Stimulated activated naive CD8-positive, alpha-beta T cell treated with anti-CD3 and anti-CD28 coated beads, Interleukin-15, Interleukin-2, amounts not matched to agents 100 U/mL and 50 U/mL, for 24 hours (primary cell): Measurements from ENCODE around the gene KLHL29.
"Not testable (repeated sequence)": the region's sequence is repeated elsewhere in the genome, so short reads cannot be mapped to it uniquely, and the experiment has no call there.

Experiments used
- ATAC-seq: fragments of 150-1000 bp; cut with Tn5 transposase; one replicate; pipeline ENCODE4 v1.10.0; 2021
- DNase-seq: peaks from one replicate; pipeline ENCODE4 v3.0.0; 2021

The KLHL29 gene

GRCh38 chr2:23721454-23721826, 336.5 kb downstream of the KLHL29 start:
- no peak for DNase-seq

DNA sequence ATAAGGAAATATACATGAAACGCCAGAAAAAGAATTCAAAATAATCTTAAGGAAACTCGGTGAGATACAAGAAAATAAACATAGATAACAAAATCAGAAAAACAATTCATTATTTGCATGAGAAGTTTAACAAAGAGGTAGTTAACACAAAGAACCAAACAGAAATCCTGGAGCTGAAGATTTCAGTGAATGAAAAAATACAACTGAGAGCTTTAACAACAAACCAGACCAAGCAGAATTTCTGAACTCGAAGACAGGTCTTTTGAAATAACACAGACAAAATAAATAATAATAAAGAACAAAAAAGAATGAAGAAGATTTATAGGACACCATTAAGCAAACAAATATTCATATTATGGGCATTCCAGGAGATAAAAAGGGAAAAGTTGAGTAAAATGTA, 337.3 kb downstream of the KLHL29 start:
- ATAC-seq = no peak
- DNase-seq = no peak

More at GRCh38 chr2:23721454-23721826, 336.5 kb downstream of the KLHL29 start:
- no peak for ATAC-seq

GRCh38 chr2:23723029-23723428, 338.1 kb downstream of the KLHL29 start:
- ATAC-seq, DNase-seq: not testable (repeated sequence)

GRCh38 chr2:23734416-23734815, 349.4 kb downstream of the KLHL29 start:
- ATAC-seq = no peak
- DNase-seq = no peak

DNA sequence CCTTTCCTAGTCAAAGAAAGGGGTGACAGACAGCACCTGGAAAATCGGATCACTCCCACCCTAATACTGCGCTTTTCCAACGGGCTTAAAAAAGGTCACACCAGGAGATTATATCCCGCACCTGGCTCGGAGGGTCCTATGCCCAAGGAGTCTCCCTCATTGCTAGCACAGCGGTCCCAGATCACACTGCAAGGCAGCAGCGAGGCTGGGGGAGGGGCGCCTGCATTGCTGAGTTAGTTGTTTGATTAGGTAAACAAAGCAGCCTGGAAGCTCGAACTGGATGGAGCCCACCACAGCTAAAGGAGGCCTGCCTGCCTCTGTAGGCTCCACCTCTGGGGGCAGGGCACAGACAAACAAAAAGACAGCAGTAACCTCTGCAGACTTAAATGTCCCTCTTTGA, 351.8 kb downstream of the KLHL29 start:
- DNase-seq, ATAC-seq: not testable (repeated sequence)

DNA sequence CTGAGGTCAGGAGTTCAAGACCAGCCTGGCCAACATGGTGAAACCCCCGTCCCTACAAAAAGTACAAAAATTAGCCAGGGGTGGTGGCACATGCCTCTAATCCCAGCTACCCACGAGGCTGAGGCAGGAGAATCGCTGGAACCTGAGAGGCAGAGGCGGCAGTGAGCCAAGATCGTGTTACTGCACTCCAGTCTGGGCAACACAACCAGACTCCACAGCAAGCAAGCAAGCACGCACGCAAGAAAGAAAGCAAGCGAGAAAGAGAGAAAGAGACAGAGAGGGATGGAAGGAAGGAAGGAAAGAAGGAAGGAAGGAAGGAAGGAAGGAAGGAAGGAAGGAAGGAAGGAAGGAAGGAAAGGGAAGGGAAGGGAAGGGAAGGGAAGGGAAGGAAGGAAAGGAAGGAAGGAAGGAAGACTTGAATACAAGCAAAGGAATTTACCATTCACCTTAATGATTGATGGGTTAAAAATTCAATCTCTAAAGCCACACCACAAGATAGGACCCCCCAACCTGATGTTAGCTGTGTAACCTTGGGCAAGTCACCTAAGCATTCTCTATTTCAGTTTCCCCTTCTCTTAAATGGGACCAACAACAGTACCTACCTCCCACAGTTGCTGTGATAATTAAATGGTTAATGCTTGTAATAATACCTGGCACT, 360.2 kb downstream of the KLHL29 start:
- DNase-seq (no peak), ATAC-seq (no peak)

DNA sequence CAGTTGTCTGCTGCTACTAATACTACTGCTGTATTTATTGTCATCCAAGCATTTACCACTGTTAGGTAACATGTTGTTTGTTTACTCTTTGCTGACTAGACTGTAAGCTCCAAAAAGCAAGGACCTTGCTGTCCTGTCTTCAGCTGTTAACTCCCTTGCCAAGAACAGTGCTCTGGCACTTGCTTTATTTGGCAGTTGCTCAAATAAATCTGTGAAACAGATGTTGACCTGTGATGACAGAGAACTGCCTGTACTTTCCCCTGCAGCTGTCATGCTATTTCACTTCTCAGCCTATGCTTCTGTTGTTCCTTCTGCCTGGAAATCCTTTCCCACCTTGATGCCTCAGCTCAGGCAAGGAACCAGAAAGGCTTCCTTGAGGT, 360.7 kb downstream of the KLHL29 start:
- DNase-seq (no peak), ATAC-seq (no peak)

- ATAC-seq (no peak), DNase-seq (no peak)
These were observed 361.3 kb downstream of the KLHL29 start for GRCh38 chr2:23746141-23746863.

DNA sequence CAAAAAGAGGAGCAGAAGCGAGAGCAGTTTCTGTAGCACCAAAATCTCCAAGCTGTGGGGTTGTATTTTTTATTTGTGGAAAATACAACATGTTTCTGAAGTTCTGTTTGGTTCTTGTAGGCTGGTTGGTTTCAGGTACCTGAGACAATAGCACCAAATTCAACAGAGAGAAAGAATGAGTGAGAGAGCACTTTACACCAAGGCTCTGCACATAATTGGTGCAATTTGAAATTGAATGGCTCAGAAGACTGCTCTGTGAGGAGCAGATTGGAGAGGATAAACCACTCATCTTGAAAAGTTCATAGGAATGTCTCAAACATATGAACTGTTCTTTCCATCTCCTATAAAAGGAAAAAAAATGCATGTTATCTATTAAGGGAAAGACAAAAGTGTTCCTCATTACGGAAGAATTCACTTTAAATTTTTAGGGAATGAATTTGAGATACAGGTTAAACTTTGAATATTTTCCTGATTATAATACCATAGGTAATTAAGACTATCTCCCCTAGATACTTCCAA, 366.8 kb downstream of the KLHL29 start:
- ATAC-seq = no peak
- DNase-seq = no peak

- ATAC-seq (no peak), DNase-seq (no peak)
These were observed 368.5 kb downstream of the KLHL29 start for GRCh38 chr2:23753291-23754010.

DNA sequence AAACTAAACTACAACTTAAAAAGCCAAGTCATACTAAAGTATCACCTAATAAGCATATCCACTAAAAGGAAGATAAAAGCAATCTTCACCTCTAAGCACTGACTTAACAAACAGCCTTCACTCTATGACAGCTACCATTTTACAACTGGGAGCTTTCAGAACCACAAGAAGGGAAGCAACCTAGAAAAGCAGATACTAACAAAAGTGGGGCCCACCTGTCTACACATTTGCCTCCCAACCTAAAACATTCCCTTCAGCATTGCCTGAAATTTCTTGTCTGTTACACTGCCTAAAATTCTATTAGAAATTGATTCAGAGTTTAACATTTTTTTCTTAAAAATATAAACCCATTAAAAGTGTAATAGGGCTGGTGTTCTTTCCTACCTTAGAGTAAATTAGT, 370.0 kb downstream of the KLHL29 start:
- ATAC-seq = no peak
- DNase-seq = no peak

DNA sequence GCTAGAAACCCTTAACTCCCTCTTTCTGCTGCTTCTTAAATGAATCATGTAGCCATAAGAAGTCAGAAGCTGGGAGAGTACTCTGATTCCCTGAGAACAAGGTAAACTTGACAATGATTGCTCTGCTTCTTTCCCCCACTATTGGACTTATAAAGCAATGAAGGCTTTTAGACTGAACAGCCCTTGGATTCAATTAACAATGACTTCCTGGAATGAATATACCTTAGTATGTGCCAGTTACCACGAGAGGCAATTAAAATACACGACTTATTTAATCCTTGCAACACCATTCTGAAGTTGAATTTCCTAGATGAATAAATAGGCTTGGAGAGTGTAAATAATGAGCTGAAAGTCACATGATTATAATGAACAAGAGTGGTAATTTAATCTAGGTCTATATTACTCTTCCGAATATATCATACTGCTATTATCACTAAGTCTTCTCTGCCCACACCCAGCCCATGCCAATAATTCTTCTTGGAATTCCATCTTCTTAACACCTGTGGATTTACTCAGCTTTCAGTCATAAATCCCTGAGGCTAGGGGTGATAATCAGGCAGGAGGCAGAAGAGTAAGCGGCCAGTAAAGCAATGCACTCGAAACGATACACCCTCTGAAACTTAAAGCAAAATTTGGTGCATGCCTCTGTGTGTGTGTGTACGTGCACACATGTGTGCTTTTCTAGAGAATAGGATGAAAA, 371.8 kb downstream of the KLHL29 start:
- no peak for DNase-seq

DNA sequence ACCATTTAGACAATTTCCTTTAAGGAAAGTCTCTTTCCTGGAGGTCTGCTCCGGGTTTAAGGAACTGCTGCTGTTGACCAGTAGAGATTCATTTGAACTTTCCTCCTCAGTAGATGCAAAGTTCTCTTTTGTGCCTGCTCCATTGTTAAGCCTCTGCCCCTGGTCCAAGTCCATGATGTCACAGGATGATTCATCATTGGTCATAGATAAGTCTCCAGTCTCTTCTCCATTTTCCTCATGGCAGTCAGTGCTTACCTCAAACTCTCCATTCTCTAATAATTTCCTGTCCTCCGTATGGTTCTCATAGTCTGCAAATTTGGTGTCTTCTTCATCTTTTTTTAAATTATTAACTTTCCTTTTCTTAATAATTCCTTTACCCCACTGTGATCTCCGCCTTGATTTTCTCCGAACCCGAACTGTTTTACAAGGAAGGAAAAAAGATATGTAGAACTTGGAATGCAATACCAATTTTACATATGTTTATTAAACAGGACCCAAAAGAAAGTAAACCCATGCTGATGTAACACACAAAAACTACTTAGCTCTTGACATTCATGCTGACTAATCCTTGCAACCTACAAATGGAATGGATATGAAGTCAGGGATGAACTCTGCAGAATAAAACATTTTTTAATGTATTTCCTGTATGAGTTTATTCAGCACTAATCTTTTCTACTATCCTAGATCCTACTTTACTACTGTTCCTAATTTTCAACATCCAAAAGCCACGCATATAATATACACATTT, 372.9 kb downstream of the KLHL29 start:
- no peak for DNase-seq
- ATAC-seq = no peak

More for the DNA sequence above, 371.8 kb downstream of the KLHL29 start:
- ATAC-seq = no peak
